C4-2B (cell line): ENCODE data around the gene PPP2R5A.

ENCODE experiments used
- CTCF ChIP-seq: fragments of 450-650 bp; conservative IDR thresholded peaks from 2 replicates; pipeline ENCODE4 v1.5.1; 2017; ENCODE audit warnings: mild to moderate bottlenecking
- ZFX ChIP-seq: fragments of 450-650 bp; IDR thresholded peaks from 2 replicates; pipeline ENCODE4 v1.6.1; 2017

DNA sequence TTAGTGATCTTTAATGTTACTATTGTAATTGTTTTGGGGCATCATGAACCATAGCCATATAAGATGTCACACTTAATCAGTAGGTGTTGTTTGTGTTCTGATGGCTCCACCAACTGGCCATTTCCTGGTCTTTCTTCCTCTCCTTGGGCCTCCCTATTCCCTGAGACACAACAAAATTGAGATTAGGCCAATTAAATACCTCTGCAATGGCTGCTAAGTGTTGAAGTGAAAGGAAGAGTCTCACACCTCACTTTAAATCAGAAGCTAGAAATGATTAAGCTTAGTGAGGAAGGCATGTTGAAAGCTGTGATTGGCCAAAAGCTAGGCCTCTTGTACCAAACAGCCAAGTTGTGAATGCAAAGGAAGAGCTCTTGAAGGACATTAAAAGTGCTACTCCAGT lies 30.7 kb downstream of the PPP2R5A start:
- TF ChIP-seq CTCF = peak; percentile 62
- no peak for TF ChIP-seq ZFX
